MV-4-11 (cell line): ENCODE data around the gene GUK1.

Source experiments
- DNase-seq: peaks from one replicate; lab custom pipeline; 2025; lab: John Stamatoyannopoulos, UW

The GUK1 gene

DNA sequence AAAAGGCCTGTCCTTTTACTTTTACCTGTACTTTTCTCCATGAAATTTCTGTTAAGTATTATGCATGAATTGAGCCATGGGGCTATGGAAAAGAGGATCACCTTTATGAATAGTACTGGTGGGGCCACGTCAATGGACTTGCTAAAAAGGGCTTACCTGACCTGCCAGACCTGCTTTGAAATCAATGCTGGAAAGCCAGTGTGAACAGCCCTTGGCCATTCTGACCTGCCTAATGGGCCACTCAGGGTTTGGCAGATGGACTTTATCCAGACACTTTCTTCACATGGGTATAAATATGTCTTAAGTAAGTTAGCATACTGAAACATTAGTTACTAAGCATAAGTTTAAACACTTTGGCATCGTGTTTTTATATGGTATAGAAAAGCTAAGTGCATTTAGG, 8.3 kb upstream of the GUK1 start:
- DNase-seq = no peak

DNA sequence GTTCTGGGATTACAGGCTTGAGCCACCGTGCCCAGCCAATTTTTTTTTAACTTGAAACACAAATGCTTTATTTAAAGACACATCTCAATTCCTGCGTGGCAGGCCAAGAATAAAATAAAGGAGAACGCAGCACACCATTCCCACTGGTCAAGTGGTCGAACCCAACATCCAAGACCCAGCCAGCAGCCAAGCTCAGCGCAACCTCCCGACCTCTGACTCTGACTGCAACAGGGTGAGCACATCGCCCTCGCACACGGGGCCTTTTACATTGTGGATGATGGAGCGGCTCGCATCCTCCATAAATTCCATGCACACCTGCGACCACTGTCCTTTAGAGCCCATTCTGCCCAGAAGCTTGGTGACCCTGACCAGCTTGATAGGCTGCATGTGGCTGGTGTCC, 5.5 kb upstream of the GUK1 start:
- no peak for DNase-seq

DNA sequence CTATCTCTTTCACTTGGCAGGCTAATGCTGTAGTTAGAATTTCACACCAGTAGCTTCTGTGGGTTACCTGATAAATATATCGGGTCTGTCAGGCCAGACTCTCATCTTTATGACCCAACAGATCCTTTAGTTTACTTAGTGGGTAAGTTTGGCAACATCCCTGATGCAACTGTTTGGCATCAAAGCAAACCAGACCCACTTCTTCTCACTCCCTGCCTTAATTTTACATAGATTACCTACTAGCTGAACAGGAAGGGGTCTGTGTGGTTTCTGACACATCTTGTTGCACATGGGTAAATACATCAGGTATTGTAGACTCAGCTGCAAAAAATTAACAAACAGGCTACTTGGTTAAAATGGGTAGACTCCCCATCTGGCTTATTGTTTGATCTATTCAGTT, 3.2 kb upstream of the GUK1 start:
- DNase-seq = no peak

GRCh38 chr1:228139406-228139930, 611 bp upstream of the GUK1 start:
- no peak for DNase-seq

GRCh38 chr1:228140724-228141225, 696 bp downstream of the GUK1 start:
- DNase-seq = no peak

- DNase-seq = no peak
These were observed 1.4 kb downstream of the GUK1 start for GRCh38 chr1:228141226-228142044.

- no peak for DNase-seq
These were observed 2.1 kb downstream of the GUK1 start for GRCh38 chr1:228142155-228142691.

GRCh38 chr1:228142701-228143136, 2.6 kb downstream of the GUK1 start:
- no peak for DNase-seq

- DNase-seq = no peak
These were observed 3.6 kb downstream of the GUK1 start for GRCh38 chr1:228143480-228144192.

- no peak for DNase-seq
These were observed 4.3 kb downstream of the GUK1 start for GRCh38 chr1:228144193-228144992.

GRCh38 chr1:228144993-228145343, 4.9 kb downstream of the GUK1 start:
- DNase-seq = no peak

DNA sequence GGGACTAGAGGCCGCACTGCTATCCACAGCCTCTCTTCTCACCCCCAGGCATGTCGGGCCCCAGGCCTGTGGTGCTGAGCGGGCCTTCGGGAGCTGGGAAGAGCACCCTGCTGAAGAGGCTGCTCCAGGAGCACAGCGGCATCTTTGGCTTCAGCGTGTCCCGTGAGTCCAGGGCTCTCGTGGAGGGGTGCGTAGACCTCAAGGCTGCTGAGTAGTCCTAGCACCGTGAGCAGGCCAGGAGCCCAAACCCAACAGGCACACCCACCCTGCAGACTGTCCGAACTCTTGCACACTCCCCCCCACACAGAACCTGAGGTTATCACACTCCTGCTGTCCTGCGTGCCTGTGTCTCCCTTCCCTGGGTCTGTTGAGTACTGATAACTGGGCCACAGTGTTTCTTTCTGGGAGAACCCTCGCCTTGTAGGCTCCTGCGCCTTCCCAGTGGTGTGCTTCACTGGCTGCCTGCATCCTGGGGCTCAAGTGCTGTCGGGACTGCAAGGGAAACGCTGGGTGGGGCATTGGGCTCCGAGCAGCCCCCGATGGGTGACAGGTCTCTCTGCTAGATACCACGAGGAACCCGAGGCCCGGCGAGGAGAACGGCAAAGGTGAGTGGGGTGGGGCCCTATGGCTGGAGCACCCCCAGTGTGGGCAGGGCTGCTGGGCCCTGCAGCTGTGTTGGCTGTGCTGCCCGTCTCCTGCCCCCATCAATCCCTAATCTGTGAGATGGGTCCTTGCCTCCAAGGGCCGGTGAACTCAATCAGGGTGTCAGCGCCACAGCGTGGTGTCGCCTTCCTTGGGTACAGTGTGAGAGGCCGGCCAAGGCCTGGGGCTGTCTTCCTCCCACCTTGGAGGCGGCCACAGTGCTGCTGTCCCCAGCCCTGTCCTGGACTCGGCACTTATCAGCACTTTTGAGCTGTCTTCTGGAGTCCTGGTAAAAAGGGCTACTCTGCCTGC, 5.7 kb downstream of the GUK1 start:
- DNase-seq = no peak

DNA sequence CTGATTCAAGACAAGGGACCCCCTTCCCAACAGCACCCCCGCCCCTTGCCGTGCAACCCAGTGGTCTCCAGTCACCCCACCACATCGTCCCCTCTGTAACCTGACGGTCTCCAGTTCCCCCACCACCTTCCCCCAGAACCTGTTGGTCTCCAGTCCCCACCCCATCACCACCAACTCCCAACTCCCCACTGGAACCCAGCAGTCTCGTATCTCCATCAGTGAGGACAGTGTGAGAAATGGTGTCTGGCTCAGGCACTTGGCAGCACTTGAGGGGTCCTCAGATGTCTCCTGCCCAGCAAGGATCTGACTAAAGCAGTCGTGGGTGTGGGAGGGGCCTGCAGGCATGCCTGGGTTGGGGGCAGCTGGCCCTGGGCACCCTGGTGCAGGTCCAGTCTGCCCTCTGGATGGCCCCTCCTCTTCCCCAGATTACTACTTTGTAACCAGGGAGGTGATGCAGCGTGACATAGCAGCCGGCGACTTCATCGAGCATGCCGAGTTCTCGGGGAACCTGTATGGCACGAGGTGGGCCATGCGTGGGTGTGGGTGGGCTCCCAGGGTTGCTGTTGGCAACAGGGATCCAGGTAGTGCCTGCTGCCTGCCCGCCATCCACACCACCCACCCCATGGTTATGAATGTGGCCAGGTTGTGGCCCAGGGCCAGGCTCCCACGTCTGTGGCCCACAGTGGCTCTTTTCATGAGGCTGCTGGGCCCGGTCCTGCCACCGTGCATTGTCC, 6.5 kb downstream of the GUK1 start:
- no peak for DNase-seq

DNA sequence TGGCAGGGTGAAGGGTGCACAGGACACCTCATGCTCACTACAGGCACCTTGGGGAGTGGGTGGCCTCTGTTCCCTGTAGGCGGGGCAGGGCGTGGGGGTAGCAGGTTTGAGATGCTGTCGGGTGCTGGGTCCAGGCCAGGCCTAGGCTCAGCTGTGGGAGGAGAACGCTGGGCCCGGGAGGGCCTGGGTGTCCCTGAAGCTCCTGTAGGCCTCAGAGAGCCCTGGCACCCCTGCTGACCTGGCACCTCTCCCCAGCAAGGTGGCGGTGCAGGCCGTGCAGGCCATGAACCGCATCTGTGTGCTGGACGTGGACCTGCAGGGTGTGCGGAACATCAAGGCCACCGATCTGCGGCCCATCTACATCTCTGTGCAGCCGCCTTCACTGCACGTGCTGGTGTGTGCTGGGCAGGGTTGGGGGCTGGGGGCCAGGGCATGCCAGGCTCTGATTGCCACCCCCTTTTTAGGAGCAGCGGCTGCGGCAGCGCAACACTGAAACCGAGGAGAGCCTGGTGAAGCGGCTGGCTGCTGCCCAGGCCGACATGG, 7.1 kb downstream of the GUK1 start:
- no peak for DNase-seq

DNA sequence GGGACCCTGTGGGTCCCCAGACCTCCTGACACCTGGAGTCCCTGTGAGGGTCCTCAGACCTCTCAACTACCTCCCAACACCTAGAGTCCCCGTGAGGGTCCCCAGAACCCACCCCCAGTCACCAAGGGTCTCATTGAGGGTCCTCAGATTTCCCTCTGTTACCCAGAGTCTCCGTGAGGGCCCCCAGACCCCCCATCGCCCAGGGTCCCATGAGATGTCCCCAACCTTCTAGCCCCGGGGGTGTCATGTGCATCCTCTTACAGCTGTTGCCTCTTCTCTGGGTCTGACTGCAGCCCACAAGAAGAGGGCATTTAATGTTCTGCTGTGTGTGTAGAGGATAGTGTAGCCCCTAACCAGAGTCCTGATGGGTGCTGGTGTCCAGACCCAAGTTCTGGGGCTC, 7.7 kb downstream of the GUK1 start:
- no peak for DNase-seq

DNA sequence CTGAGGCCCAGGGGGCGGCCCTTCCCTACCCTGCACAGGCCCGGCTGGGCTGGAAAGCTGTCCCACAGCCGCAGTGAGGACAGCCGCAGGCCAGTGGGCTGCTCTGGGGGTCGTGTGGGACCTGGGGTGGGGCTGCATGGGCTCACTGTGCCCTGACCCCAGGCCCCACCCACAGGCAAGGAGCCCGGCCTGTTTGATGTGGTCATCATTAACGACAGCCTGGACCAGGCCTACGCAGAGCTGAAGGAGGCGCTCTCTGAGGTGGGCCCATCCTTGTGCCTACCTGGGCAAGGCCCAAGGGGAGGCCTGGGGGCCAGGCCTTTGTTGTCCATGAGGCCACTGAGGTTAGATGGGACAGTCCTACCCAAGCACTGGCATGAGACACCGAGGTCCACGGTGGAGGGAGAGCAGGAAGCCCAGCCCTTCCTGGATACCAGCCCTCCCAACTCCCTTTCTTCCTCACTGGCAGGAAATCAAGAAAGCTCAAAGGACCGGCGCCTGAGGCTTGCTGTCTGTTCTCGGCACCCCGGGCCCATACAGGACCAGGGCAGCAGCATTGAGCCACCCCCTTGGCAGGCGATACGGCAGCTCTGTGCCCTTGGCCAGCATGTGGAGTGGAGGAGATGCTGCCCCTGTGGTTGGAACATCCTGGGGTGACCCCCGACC, 8.2 kb downstream of the GUK1 start:
- no peak for DNase-seq

- no peak for DNase-seq
These were observed 8.9 kb downstream of the GUK1 start for GRCh38 chr1:228148935-228149405.

- no peak for DNase-seq
These were observed 9.5 kb downstream of the GUK1 start, which contains the start of gene GJC2 for GRCh38 chr1:228149406-228150119. Gene GJC2, plus strand, starts transcription at chr1:228149930. Its CDS starts 7,829 bp downstream, at chr1:228157759.
